WI38 (cell line): ENCODE measurements around the gene ASMTL.
"Not testable (repeated sequence)": the region's sequence is repeated elsewhere in the genome, so short reads cannot be mapped to it uniquely, and the experiment has no call there.

ENCODE experiments used
- H3K4me3 ChIP-seq: 2 replicates; pipeline ENCODE4 v1.5.1; 2011; ENCODE audit warnings: low read depth, mild to moderate bottlenecking, control low read depth, low read length
- CTCF ChIP-seq: IDR thresholded peaks from 2 replicates; pipeline ENCODE4 v1.5.1; 2012; ENCODE audit warnings: low read depth, mild to moderate bottlenecking, control low read depth, low read length

The ASMTL gene

GRCh38 chrX:1477801-1478458 lies 25.2 kb upstream of the ASMTL start:
- TF ChIP-seq CTCF = no peak
- H3K4me3 ChIP-seq = no peak overlapping the region

- TF ChIP-seq CTCF = no peak
- no peak overlapping the region for H3K4me3 ChIP-seq
These were observed 24.5 kb upstream of the ASMTL start for GRCh38 chrX:1477229-1477628.

GRCh38 chrX:1476682-1477081 lies 24.0 kb upstream of the ASMTL start:
- no peak overlapping the region for H3K4me3 ChIP-seq
- TF ChIP-seq CTCF = no peak

- H3K4me3 ChIP-seq = no peak overlapping the region
- TF ChIP-seq CTCF = no peak
These were observed 23.2 kb upstream of the ASMTL start for GRCh38 chrX:1475881-1476280.

GRCh38 chrX:1475481-1475880 lies 22.8 kb upstream of the ASMTL start:
- TF ChIP-seq CTCF = no peak
- no peak overlapping the region for H3K4me3 ChIP-seq

GRCh38 chrX:1474593-1474992 lies 21.9 kb upstream of the ASMTL start:
- not testable (repeated sequence) for H3K4me3 ChIP-seq

GRCh38 chrX:1472975-1473374 lies 20.3 kb upstream of the ASMTL start:
- no peak for TF ChIP-seq CTCF
- H3K4me3 ChIP-seq = no peak overlapping the region

GRCh38 chrX:1468250-1468772 lies 15.6 kb upstream of the ASMTL start:
- no peak overlapping the region for H3K4me3 ChIP-seq
- TF ChIP-seq CTCF = no peak
